Testis (tissue), 2 donors: ENCODE data around the gene NPEPL1.

Experiments
- CTCF ChIP-seq, 3 experiments: fragments of 450-650 bp in 2 of 3; fragments of 200-600 bp in 1 of 3; sonication (generic) in 1 of 3; IDR thresholded peaks; one replicate each; pipeline ENCODE4 v1.5.1; 2016 to 2019; ENCODE audit warnings: antibody characterized with exemption in 3 of 3, mild to moderate bottlenecking in 2 of 3, moderate library complexity in 1 of 3
- POLR2A ChIP-seq: fragments of 450-650 bp; IDR thresholded peaks from one replicate; pipeline ENCODE4 v1.6.1; 2017; ENCODE audit warnings: antibody characterized with exemption, mild to moderate bottlenecking, moderate library complexity

DNA sequence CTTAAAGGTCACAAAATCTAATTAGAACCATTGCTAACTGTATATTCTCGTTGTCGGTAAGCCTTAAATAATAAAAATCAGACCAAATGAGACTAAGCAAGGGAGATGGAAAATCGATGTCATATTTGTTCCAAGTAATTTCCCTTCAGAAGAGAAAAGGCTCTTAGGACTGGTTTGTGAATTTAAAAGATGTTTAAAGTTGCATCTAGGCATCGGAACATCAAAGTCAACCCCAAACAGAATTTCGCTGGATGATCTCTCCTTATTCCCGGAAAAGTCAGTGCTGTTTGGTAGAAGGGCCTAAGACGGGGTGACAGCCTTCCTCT is 63.8 kb downstream of the NPEPL1 start:
- TF ChIP-seq CTCF (IDR thresholded peaks at IDR 0.05) (no peak), POLR2A (no peak)
